Measurements from ENCODE around the gene MS4A5.
"Not testable (repeated sequence)": the region's sequence is repeated elsewhere in the genome, so short reads cannot be mapped to it uniquely, and the experiment has no call there.

MS4A5 gene, protein sequence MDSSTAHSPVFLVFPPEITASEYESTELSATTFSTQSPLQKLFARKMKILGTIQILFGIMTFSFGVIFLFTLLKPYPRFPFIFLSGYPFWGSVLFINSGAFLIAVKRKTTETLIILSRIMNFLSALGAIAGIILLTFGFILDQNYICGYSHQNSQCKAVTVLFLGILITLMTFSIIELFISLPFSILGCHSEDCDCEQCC

DNA sequence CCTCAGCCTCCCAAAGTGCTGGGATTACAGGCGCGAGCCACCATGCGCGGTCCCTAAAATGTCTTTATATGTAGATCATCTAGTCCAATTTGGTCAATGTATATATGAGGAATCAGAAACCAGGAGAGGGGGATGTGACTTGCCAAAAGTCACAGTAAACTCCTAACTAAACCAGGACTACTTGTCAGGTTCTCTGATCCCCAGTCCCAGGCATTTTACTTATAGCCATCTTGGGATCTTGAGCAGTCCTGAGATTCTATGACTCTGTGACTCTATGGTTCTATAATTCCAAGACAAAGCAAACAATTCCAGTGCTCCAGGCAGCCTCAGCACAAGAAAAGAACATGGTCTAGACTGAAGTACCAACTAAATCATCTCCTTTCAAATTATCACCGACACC, at the start of gene MS4A5:
Gene MS4A5 (plus strand): TSS at position 301 of the 400 bp plus-strand sequence. CDS start 103 bp downstream, outside the sequence.
- no peak for DNase-seq
- in situ Hi-C loops (cut with HindIII; ENCODE audit: low pct_ligation_motif_present, low pct_unique_long_range_greater_than_20kb, low sequenced_read_pairs) = no loop called here

DNA sequence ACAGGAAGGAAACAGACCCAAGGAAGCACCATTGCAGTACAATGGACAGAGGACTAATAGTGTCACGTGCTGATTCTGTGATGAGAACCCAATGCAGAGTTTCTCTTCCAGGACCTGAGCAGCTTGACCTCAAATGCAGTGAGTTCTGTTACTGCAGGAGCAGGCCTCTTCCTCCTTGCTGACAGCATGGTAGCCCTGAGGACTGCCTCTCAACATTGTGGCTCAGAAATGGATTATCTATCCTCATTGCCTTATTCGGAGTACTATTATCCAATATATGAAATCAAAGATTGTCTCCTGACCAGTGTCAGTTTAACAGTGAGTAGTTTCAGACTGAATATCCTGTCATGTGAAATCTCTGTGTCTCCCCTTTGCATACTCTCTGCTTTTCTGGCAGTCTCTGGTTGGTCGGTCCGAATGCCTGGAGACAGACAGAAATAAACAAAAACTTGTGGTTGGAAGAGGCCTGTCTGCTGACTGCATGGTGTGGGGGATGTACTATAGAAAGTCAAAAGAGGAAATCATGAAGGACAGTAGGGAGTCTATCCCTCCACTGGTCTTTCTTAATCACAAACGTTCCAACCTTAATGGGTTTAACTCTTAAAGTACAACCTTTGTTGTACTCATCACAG, 40.0 kb upstream of the MS4A5 start:
- in situ Hi-C loops (cut with HindIII; ENCODE audit: low pct_ligation_motif_present, low pct_unique_long_range_greater_than_20kb, low sequenced_read_pairs) = no loop called here
- no peak for DNase-seq

DNA sequence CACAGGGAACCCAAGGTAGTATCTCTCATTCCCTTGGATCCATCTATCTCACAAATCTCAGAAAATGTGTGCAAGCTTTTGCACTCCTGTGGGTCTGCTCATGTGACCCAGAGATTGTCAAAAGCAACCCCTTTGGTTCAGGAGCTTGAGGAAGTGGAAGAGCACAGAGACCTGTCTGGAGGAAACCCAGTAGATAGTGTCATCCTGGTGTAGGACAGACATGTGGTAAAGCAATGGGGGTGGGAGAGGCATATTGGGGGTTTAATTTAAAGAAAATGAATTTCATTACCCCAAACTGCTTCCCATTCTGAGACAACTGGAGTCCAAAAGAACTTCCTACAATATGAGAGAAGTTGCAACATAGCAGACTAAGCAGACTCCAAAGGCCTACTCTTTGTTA, 39.0 kb upstream of the MS4A5 start:
- in situ Hi-C loops (cut with HindIII; ENCODE audit: low pct_ligation_motif_present, low pct_unique_long_range_greater_than_20kb, low sequenced_read_pairs) = no loop called here
- no peak for DNase-seq

DNA sequence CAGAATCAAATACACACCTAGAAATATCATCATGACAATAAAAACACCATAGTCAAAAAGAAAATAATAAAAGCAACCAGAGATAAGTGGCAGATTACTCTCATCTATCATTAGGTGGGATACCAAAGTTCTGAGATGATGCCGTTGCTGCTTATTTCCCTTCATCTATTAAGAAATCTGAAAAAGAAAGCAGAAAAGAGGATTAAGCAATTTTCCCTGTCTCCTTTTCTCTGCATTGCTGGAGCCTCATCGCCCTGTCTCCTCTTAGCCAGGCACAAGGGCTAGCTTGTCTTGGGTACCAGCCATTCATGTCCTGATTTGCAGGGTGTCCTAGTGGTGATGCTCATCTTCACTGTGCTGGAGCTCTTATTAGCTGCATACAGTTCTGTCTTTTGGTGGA, 37.0 kb upstream of the MS4A5 start:
- no peak for DNase-seq
- in situ Hi-C loops (cut with HindIII; ENCODE audit: low pct_ligation_motif_present, low pct_unique_long_range_greater_than_20kb, low sequenced_read_pairs) = no loop called here

DNA sequence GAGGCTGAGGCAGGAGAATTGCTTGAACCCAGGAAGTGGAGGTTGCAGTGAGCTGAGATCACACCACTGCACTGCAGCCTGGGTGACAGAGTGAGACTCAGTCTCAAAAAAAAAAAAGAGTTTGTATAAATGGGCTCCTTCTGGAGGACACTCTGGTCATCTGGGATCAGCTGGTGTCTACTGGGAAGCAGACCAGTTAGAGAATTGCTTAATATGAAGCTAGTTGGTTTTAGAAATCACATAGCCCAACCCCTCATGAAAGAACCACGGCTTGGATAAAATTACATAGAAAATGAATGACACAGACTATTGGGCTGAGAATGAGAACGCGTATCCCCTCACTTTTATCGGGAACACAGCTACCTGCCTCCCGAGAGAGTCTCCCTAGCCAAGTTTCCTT, 36.4 kb upstream of the MS4A5 start:
- no peak for DNase-seq
- in situ Hi-C loops (cut with HindIII; ENCODE audit: low pct_ligation_motif_present, low pct_unique_long_range_greater_than_20kb, low sequenced_read_pairs) = no loop called here

DNA sequence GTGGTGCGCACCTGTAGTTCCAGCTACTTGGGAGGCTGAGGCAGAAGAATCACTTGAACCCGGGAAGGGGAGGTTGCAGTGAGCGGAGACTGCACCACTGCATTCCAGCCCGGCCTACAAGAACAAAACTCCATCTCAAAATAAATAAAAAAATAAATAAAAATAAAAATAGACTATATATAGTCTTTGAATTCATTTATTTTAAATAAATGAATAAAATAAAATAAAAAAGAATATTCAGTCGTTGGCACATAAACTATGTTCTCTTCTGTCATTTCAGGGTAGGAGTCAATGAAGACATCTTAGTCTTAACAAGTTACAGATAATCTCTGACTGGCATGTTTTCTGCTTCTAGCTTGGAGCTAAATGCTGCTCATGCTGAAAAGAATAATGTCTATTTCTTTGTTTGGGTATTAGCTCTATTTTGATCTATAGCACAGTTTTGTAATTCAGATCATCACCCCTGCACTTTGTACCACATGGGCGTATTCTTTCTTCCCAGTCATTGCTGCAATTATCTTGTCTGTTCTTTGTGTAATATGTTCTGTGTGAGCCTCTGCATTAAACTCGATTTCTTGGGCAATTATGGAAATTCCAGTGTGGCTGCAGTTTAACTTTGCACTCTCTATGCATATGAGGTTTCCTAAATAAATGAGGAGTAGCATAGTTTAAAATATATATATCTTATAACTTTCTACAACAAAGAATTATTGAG, 34.5 kb upstream of the MS4A5 start:
- in situ Hi-C loops (cut with HindIII; ENCODE audit: low pct_ligation_motif_present, low pct_unique_long_range_greater_than_20kb, low sequenced_read_pairs) = no loop called here
- no peak for DNase-seq

DNA sequence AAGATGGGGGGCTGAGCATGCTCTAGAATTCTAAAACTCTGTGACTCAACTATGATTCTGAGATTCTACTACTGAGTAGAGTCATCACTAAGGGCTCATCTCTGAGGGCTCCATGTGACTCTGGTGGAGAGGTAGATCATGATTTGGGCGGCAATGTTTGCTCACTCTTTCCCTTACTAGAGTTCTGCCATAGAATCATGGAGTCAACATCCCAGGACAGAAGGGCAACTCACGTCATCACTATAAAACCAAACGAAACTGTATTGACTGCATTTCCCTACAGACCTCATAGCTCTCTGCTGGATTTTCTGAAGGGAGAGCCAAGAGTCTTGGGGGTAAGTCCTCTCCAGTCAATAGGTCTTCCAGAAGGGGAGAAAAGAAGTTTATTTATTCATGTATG, 33.0 kb upstream of the MS4A5 start, which contains the start of gene MS4A14:
Gene MS4A14 (plus strand): TSS at position 78 of the 400 bp plus-strand sequence. CDS start 120 bp downstream, at position 198.
- in situ Hi-C loops (cut with HindIII; ENCODE audit: low pct_ligation_motif_present, low pct_unique_long_range_greater_than_20kb, low sequenced_read_pairs) = no loop called here
- DNase-seq = no peak

DNA sequence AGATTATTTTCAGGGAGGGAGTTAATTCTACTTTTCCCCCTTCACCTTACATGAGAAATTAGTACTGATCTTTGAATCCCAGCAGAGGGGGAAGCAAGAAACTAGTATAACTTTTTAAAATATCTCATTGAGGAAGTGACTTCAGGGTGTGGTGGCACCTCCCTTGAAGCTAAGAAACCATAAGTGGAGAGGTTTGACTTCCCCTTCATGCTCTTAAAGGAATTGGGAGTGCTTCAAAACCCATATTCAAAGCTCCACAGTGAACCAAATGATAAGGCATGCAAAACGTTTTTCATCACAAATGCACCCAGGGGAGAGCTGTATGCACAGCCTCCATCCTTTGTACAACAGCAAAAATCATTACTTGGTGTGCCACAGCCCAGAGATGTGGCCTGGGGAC, 32.6 kb upstream of the MS4A5 start:
- DNase-seq = no peak

DNA sequence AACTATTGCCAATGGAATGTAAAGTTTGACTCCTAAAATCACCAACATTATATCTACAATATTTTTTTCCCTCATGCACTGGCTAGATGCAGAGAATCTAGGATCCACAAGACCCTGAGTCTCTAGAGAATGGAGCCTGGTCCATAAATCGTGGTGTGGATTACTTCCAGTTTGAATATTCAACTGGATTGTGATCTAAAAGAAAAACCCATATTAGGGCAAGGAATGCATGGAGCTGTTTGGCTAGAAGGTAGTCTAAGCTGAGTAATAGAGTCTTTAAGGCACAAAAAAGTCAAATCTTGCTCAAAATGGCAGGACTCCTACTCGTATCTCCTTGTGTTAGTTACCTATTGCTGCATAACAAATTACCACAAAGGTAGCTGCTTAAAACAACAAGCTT, 9.4 kb upstream of the MS4A5 start:
- in situ Hi-C loops (cut with HindIII; ENCODE audit: low pct_ligation_motif_present, low pct_unique_long_range_greater_than_20kb, low sequenced_read_pairs) = no loop called here

More for the DNA sequence above, 32.6 kb upstream of the MS4A5 start:
- in situ Hi-C loops (cut with HindIII; ENCODE audit: low pct_ligation_motif_present, low pct_unique_long_range_greater_than_20kb, low sequenced_read_pairs) = no loop called here

DNA sequence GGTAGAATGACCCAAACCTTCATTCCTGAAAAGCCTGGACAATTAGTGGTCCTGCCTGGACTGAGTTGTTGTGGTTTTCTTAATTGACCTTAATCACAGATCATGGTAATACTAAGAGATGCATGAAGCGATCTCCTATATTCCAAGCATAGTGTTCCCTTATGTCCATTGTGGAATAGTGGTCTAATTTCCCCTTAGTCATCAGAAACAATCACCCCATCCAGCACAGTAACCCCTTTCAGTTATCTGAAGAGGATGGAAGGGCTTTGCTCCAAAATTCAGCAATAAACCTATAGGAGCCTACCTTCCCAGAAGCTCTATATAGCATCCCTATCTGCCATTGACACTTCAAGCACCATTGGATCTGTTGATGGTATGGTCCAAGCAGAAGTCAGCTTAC, 6.8 kb upstream of the MS4A5 start:
- in situ Hi-C loops (cut with HindIII; ENCODE audit: low pct_ligation_motif_present, low pct_unique_long_range_greater_than_20kb, low sequenced_read_pairs) = no loop called here
- DNase-seq = no peak

More for the DNA sequence above, 9.4 kb upstream of the MS4A5 start:
- no peak for DNase-seq

DNA sequence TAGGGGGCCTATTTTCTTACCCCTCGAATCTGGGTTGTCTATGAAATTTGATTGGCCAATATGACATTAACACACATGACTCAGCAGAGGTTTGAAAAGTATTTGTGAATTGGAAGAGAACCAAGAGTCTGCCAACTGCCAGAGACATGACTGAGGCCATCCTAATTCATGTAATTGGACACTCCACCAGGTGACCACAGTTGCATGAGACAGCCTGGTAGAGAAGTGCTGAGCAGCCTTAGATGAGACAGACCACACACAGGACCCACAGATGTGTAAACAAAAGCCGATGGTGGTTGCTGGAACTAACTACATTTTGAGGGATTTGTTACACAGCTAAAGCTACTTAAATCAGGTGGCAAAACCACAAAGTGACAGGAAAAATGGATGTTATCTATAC, 855 bp upstream of the MS4A5 start:
- in situ Hi-C loops (cut with HindIII; ENCODE audit: low pct_ligation_motif_present, low pct_unique_long_range_greater_than_20kb, low sequenced_read_pairs) = no loop called here
- DNase-seq = no peak

DNA sequence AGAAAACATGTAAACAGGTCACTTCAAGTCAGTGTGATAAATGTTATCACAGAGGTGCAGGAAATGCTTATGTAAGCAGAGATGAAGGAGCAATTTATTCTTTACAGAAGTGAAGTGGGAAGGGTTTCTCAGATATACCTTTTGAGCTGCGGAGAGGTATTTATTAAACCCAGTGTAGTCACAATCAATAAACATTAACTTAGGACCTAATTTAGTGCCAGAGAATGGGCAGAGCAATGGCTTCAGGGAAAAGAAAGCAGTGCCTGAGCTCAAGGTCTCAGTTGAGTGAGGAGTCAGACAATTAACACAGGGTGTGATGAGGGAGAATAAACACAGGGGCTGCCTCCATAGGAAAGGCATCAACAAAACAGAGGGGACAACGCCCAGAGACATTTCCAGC, 1.9 kb downstream of the MS4A5 start:
- DNase-seq = no peak
- in situ Hi-C loops (cut with HindIII; ENCODE audit: low pct_ligation_motif_present, low pct_unique_long_range_greater_than_20kb, low sequenced_read_pairs) = no loop called here

DNA sequence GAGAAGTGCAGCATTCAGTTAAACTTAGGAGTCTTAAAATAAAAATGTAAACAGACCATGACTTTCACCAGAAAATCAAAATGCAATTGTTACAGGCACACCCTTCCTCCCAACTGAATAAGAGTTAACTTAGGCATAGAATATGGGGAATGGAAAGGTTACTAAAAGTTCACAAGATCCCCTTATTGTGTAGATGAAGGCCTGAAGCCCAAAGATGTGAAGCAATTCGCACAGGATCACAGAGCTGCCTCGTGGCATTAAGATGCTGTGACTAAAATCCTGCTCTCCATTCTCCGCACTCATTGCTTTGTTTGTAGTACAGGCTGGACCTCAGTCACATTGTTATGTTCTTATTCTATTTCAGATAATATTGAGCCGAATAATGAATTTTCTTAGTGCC, 4.0 kb downstream of the MS4A5 start:
- in situ Hi-C loops (cut with HindIII; ENCODE audit: low pct_ligation_motif_present, low pct_unique_long_range_greater_than_20kb, low sequenced_read_pairs) = no loop called here
- DNase-seq = no peak

DNA sequence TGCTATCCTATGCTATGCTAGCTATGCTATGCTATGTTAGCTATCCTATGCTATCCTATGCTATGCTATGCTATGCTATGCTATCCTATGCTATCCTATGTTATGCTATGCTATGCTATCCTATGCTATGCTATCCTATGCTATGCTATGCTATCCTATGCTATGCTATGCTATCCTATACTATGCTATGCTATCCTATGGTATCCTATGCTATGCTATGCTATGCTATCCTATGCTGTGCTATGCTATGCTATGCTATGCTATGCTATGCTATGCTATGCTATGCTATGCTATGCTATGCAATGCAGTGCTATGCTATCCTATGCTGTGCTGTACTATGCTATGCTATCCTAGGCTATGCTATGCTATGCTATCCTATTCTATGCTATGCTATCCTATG, 17.7 kb downstream of the MS4A5 start:
- in situ Hi-C loops (cut with HindIII; ENCODE audit: low pct_ligation_motif_present, low pct_unique_long_range_greater_than_20kb, low sequenced_read_pairs) = no loop called here
- DNase-seq = no peak

DNA sequence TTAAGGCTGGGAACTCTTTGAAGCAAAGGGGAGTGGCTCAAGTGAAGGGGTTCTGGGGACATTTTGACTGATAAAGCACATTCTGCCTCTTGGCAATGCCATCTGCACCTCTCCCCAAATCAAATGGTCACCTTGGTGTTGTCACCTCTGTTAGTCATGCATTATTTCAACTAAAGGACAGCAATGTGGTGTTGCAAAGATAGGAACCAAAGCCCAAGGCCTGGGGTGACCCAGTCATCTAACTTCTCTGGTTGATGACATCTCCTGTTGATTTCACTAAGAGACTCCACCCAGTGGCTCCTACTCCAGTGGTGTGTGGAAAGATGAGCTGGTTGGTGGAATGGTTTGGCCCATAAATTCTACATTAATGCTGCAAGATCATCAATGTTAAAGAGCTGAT, 18.5 kb downstream of the MS4A5 start:
- DNase-seq = no peak
- in situ Hi-C loops (cut with HindIII; ENCODE audit: low pct_ligation_motif_present, low pct_unique_long_range_greater_than_20kb, low sequenced_read_pairs) = no loop called here

DNA sequence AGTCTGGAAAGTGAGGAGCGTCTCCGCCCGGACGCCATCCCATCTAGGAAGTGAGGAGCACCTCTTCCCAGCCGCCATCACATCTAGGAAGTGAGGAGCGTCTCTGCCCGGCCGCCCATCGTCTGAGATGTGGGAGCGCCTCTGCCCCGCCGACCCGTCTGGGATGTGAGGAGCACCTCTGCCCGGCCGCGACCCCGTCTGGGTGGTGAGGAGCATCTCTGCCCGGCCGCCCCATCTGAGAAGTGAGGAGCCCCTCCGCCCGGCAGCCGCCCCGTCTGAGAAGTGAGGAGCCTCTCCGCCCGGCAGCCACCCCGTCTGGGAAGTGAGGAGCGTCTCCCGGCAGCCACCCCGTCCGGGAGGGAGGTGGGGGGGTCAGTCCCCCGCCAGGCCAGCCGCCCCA, 21.8 kb downstream of the MS4A5 start:
- DNase-seq; in situ Hi-C loops (cut with HindIII; ENCODE audit: low pct_ligation_motif_present, low pct_unique_long_range_greater_than_20kb, low sequenced_read_pairs): not testable (repeated sequence)

DNA sequence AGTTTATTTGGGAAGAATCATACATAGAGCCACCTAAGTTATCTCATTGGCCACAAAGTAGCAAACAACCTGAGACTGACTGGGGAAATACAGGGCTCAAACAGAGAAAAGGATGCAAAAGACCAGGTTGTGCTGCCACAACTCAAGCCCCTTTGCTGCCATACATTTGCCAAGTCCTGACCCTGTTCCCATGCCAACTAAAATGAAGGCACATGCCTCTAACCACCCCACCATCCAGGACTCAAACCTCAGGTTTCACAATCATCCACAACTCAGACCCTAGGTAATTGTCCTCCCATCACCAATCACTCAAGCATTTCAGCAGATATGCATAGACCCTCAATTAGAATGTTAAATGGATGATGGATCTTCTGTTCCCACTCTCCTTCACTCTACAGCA, 24.8 kb downstream of the MS4A5 start:
- DNase-seq = no peak
- in situ Hi-C loops (cut with HindIII; ENCODE audit: low pct_ligation_motif_present, low pct_unique_long_range_greater_than_20kb, low sequenced_read_pairs) = no loop called here

DNA sequence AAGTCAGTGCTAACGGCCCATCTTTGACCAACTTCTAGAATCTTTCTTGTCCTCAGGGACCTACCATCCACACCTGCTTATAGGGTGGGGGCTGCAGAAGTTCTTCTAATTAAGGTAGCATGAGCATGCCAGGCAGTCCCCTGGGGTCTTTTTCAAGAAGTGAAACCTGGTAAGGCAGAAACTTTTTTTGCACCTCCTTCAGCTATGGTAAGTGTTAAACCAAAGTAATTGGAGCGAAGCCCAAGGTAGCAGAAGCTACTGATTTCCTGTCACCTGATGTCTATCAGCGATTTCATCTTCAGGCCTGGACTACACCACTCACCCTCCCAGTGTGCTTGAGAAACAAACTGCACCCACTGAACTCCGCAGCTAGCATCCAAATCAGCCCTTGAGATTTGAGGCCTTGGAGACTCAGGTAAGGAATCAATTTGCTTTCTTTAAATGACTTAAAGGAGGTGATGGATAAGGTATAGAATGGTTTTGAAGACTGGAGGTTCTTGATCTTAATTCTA, 26.2 kb downstream of the MS4A5 start, which contains the start of gene MS4A1:
Gene MS4A1 (plus strand): TSS at position 317 of the 512 bp plus-strand sequence. CDS start 6,528 bp downstream, outside the sequence.
- in situ Hi-C loops (cut with HindIII; ENCODE audit: low pct_ligation_motif_present, low pct_unique_long_range_greater_than_20kb, low sequenced_read_pairs) = no loop called here
- no peak for DNase-seq

DNA sequence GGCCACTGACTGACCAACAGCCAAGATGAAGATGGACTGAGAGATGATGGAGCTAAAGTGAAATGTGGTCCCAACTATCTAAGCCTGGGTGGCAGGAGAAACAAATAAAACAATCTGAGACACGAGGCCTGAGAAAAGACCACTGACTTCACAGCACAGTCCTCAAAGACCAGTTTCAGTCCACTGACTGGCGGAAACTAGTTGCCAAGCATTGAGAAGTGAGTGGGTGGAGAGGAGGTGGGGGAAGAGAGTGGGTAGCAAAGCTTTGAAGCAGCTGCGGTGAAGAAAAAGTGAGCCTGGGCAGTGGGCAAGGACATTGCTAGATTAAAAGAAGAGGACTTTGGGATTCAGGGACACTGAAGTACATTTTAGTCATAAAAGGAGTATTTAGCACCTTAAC, 28.2 kb downstream of the MS4A5 start:
- in situ Hi-C loops (cut with HindIII; ENCODE audit: low pct_ligation_motif_present, low pct_unique_long_range_greater_than_20kb, low sequenced_read_pairs) = no loop called here
- DNase-seq = no peak

Data from ACHN (cell line).